Measurements from ENCODE around the gene FSCN2.

GRCh38 chr17:81481815-81482505, 46.2 kb upstream of the FSCN2 start:
- TF ChIP-seq CTCF (conservative IDR thresholded peaks at IDR 0.05; ENCODE audit: low read depth in 2 of 2) (no peak), CREB1 (CRISPR knock-in tag; IDR thresholded peaks at IDR 0.05; ENCODE audit: low read depth) (no peak), EZH2 (IDR thresholded peaks at IDR 0.05; ENCODE audit: low read depth, unreplicated experiment) (no peak), POLR2AphosphoS5 (IDR thresholded peaks at IDR 0.05; ENCODE audit: low read depth) (no peak), JUNB (IDR thresholded peaks at IDR 0.05; ENCODE audit: unreplicated experiment) (no peak), REST (IDR thresholded peaks at IDR 0.05; ENCODE audit: unreplicated experiment) (no peak)
